SK-N-SH (cell line): Measurements from ENCODE around the gene TECPR1. TPM values are rescaled to one million over a fixed set of nuclear protein-coding genes. Genes with fewer than 3 reads are reported as not detected.

Experiments used
- CTCF ChIA-PET: fragments of 300-600, 350-600 bp; formaldehyde crosslinking; extraction: SDS; loops from one replicate; lab custom pipeline; 2021; lab: Yijun Ruan, JAX
- POLR2A ChIA-PET: fragments of 350-600 bp; sonication (Branson Sonifier 250); formaldehyde crosslinking; extraction: SDS; loops from one replicate; lab custom pipeline; 2020; ENCODE audit warnings: antibody characterized with exemption, inconsistent platforms; lab: Yijun Ruan, JAX
- DNase-seq: peaks from one replicate; pipeline ENCODE4 v3.0.0; 2012
- H2AFZ ChIP-seq: fragments of 200-600 bp; sonication (generic); 2 replicates; pipeline ENCODE4 v1.8.1; 2016; ENCODE audit warnings: antibody characterized with exemption, mild to moderate bottlenecking, low read depth
- H3F3A ChIP-seq: fragments of 200-600 bp; sonication (generic); replicated peaks from 2 replicates; pipeline ENCODE3; 2016; ENCODE audit warnings: antibody characterized with exemption, mild to moderate bottlenecking; ENCODE audit not compliant: insufficient read depth
- H3K27ac ChIP-seq, 2 experiments: fragments of 200-500 bp in 1 of 2; fragments of 200-600 bp in 1 of 2; sonication (Bioruptor generic) in 1 of 2; sonication (generic), shearing (Covaris generic) in 1 of 2; 2 replicates each; pipeline versions ENCODE4 v1.5.1 to v1.6.1; 2014 to 2016; ENCODE audit warnings: low read depth in 2 of 2, inconsistent platforms in 1 of 2, low read length in 1 of 2, mild to moderate bottlenecking in 1 of 2, mixed read lengths in 1 of 2
- H3K27me3 ChIP-seq: fragments of 200-600 bp; sonication (generic), shearing (Covaris generic); 2 replicates; pipeline ENCODE4 v1.6.1; 2016; ENCODE audit warnings: mixed run types; ENCODE audit not compliant: insufficient read depth
- H3K36me3 ChIP-seq, 2 experiments: fragments of 200-500 bp in 1 of 2; fragments of 200-600 bp in 1 of 2; sonication (Bioruptor generic) in 1 of 2; sonication (generic) in 1 of 2; replicated peaks in 1 of 2; 2 replicates each; pipeline versions ENCODE3 to v1.5.1; 2014 to 2016; ENCODE audit warnings: low read length in 1 of 2, mild to moderate bottlenecking in 1 of 2; ENCODE audit not compliant: insufficient read depth in 2 of 2, control insufficient read depth in 1 of 2
- H3K4me1 ChIP-seq, 2 experiments: fragments of 200-500 bp in 1 of 2; fragments of 200-600 bp in 1 of 2; sonication (Bioruptor generic) in 1 of 2; sonication (generic), shearing (Covaris generic) in 1 of 2; 2 replicates each; pipeline versions ENCODE4 v1.5.1 to v1.6.1; 2014 to 2016; ENCODE audit warnings: low read depth in 1 of 2, low read length in 1 of 2, mixed run types in 1 of 2; ENCODE audit not compliant: insufficient read depth in 2 of 2, control insufficient read depth in 1 of 2
- H3K4me2 ChIP-seq: fragments of 200-600 bp; sonication (generic), shearing (Covaris generic); 2 replicates; pipeline ENCODE4 v1.6.1; 2017; ENCODE audit warnings: mixed run types
- H3K4me3 ChIP-seq, 2 experiments: fragments of 200-500 bp in 1 of 2; fragments of 200-600 bp in 1 of 2; sonication (Bioruptor generic) in 1 of 2; sonication (generic), shearing (Covaris generic) in 1 of 2; 2 replicates each; pipeline versions ENCODE4 v1.5.1 to v1.8.1; 2014 to 2016; ENCODE audit warnings: low read depth in 2 of 2, inconsistent platforms in 1 of 2, low read length in 1 of 2, mild to moderate bottlenecking in 1 of 2, mixed read lengths in 1 of 2, moderate library complexity in 1 of 2
- H3K79me2 ChIP-seq: fragments of 200-600 bp; sonication (generic); 2 replicates; pipeline ENCODE4 v1.8.1; 2017; ENCODE audit warnings: mild to moderate bottlenecking; ENCODE audit not compliant: insufficient read depth
- H3K9ac ChIP-seq: fragments of 200-600 bp; sonication (generic); 2 replicates; pipeline ENCODE4 v1.6.1; 2017; ENCODE audit warnings: mixed run types
- H3K9me2 ChIP-seq: fragments of 200-600 bp; sonication (generic); 2 replicates; pipeline ENCODE4 v1.6.1; 2017; ENCODE audit warnings: mixed run types
- H3K9me3 ChIP-seq: fragments of 200-600 bp; sonication (generic); 2 replicates; pipeline ENCODE4 v1.6.1; 2017; ENCODE audit warnings: mixed run types, mild to moderate bottlenecking, moderate library complexity
- H4K20me1 ChIP-seq: fragments of 200-600 bp; sonication (generic); 2 replicates; pipeline ENCODE4 v1.6.1; 2017; ENCODE audit warnings: mild to moderate bottlenecking, mixed run types; ENCODE audit not compliant: insufficient read depth
- EP300 ChIP-seq, 2 experiments: IDR thresholded peaks; 2 replicates each; pipeline versions ENCODE4 v1.4.0 to v1.6.1; 2012; ENCODE audit warnings: borderline replicate concordance in 1 of 2, low read depth in 1 of 2, low read length in 1 of 2
- FOSL2 ChIP-seq: IDR thresholded peaks from 2 replicates; pipeline ENCODE4 v1.4.0; 2012; ENCODE audit warnings: low read depth, mild to moderate bottlenecking, moderate library complexity, borderline replicate concordance
- FOXJ3 ChIP-seq: sonication (generic); formaldehyde crosslinking; IDR thresholded peaks from 2 replicates; pipeline ENCODE4 v1.5.1; 2020; ENCODE audit warnings: mild to moderate bottlenecking, missing genetic modification reagents
- GABPA ChIP-seq: IDR thresholded peaks from 2 replicates; pipeline ENCODE4 v1.4.0; 2012; ENCODE audit warnings: low read depth, mild to moderate bottlenecking
- GATA2 ChIP-seq: sonication (generic); formaldehyde crosslinking; IDR thresholded peaks from 2 replicates; pipeline ENCODE4 v1.5.0; 2020; ENCODE audit warnings: mild to moderate bottlenecking, missing genetic modification reagents
- MAX ChIP-seq: IDR thresholded peaks from 2 replicates; pipeline ENCODE4 v1.4.0; 2012; ENCODE audit warnings: low read depth
- NFIC ChIP-seq: IDR thresholded peaks from 2 replicates; pipeline ENCODE4 v1.4.0; 2012; ENCODE audit warnings: borderline replicate concordance
- NRF1 ChIP-seq: IDR thresholded peaks from 2 replicates; pipeline ENCODE4 v1.6.1; 2012; ENCODE audit warnings: low read depth, mild to moderate bottlenecking, low read length
- PBX3 ChIP-seq: IDR thresholded peaks from 2 replicates; pipeline ENCODE4; 2012
- RAD21 ChIP-seq: IDR thresholded peaks from 2 replicates; pipeline ENCODE4 v1.6.1; 2012; ENCODE audit warnings: mild to moderate bottlenecking, low read length
- REST ChIP-seq: IDR thresholded peaks from 2 replicates; pipeline ENCODE4 v1.6.1; 2012; ENCODE audit warnings: mild to moderate bottlenecking, low read depth, low read length, moderate library complexity
- RXRA ChIP-seq: IDR thresholded peaks from 2 replicates; pipeline ENCODE4 v1.4.0; 2012; ENCODE audit warnings: low read depth, mild to moderate bottlenecking, borderline replicate concordance
- TAF1 ChIP-seq: IDR thresholded peaks from 2 replicates; pipeline ENCODE4 v1.6.1; 2012; ENCODE audit warnings: low read depth, mild to moderate bottlenecking, low read length, moderate library complexity, borderline replicate concordance
- TEAD4 ChIP-seq: IDR thresholded peaks from 2 replicates; pipeline ENCODE4 v1.4.0; 2012; ENCODE audit warnings: mild to moderate bottlenecking, borderline replicate concordance; ENCODE audit not compliant: insufficient read depth
- USF2 ChIP-seq: fragments of 150-350 bp; IDR thresholded peaks from 2 replicates; pipeline ENCODE4 v1.6.1; 2017; ENCODE audit warnings: antibody characterized with exemption, low read length, low read depth, borderline replicate concordance
- YY1 ChIP-seq: IDR thresholded peaks from 2 replicates; pipeline ENCODE4 v1.4.0; 2012; ENCODE audit warnings: low read depth, mild to moderate bottlenecking
- WGBS: methylation state at CpG from one replicate; pipeline ENCODE4 v1.1.6; 2017; ENCODE audit warnings: low lambda C conversion rate; 5-methylcytosine and 5-hydroxymethylcytosine counted together
- polyA plus RNA-seq, 3 experiments: library from polyadenylated mRNA; depleted of rRNA; stranded (reverse); fragments of >200 nt; gene quantifications; 2 replicates each; pipeline ENCODE4 v1.2.3, GENCODE V29; 2012

Gene TECPR1
- polyA plus RNA-seq, 1 of the 3 experiments (the other 2 are of a cell fraction): 6.8 TPM

GRCh38 chr7:98293265-98293664, 41.2 kb upstream of the TECPR1 start:
- peaks cover 0 to 6% of the 10 kb centered on the region in 2 experiments; a peak in 1 of 4 replicates for H3K4me1 ChIP-seq
- no peaks in the 10 kb centered on the region for H3K9me2 ChIP-seq
- no peak overlapping the region for H3K4me3 ChIP-seq
- no peak overlapping the region for H3K27ac ChIP-seq
- TF ChIP-seq YY1 (no peak), EP300 (IDR thresholded peaks at IDR 0.05; ENCODE audit: borderline replicate concordance in 1 of 2, low read depth in 1 of 2, low read length in 1 of 2) (no peak), TAF1 (no peak), USF2 (no peak), FOXJ3 (no peak), NRF1 (no peak), RXRA (no peak), NFIC (no peak), GATA2 (CRISPR knock-in tag) (no peak), REST (no peak), TEAD4 (no peak), GABPA (no peak), FOSL2 (no peak), MAX (no peak), RAD21 (no peak), PBX3 (no peak)
- no peaks in the 10 kb centered on the region for H3K9me3 ChIP-seq
- ChIA-PET POLR2A (no interaction called here), CTCF (interaction anchor here (0.9 to 11.1 kb wide), 4 partner anchors 9 to 452 kb away, joined by 3 to 108 read pairs (median 15); partner anchors contain the start of gene BAIAP2L1)
- no peak overlapping the region for H3K9ac ChIP-seq
- peaks cover 69% of the 10 kb centered on the region for H3K79me2 ChIP-seq
- peaks cover 27% of the 10 kb centered on the region for H3F3A ChIP-seq
- peaks cover 60% of the 10 kb centered on the region for H4K20me1 ChIP-seq
- no peak overlapping the region for H3K4me2 ChIP-seq
- H2AFZ ChIP-seq: no peak overlapping the region
- peaks cover 29 to 42% of the 10 kb centered on the region in 2 experiments for H3K36me3 ChIP-seq
- H3K27me3 ChIP-seq: no peaks in the 10 kb centered on the region
- DNase-seq: no peak
- WGBS: 88% methylated on average over 17 of the region's 17 CpGs
